GM20431 (cell line): ENCODE measurements around the gene AFMID.
"Not testable (repeated sequence)": the region's sequence is repeated elsewhere in the genome, so short reads cannot be mapped to it uniquely, and the experiment has no call there.

Experiments
- in situ Hi-C: fragments of 300-500 bp; cut with MseI, MboI; formaldehyde crosslinking; loops from one replicate; pipeline ENCODE4 v1.15.0; 2020; ENCODE audit warnings: low sequenced_read_pairs; ENCODE audit not compliant: unreplicated experiment

The AFMID gene

GRCh38 chr17:78151514-78152008 is 35.6 kb upstream of the AFMID start:
- in situ Hi-C loops, result loop anchor here (10.0 kb wide), 1 partner anchor 697 kb away; no protein-coding TSS in a partner anchor

GRCh38 chr17:78154903-78155811 is 32.0 kb upstream of the AFMID start:
- in situ Hi-C loops, result loop anchor here (10.0 kb wide), 1 partner anchor 700 kb away; no protein-coding TSS in a partner anchor

DNA sequence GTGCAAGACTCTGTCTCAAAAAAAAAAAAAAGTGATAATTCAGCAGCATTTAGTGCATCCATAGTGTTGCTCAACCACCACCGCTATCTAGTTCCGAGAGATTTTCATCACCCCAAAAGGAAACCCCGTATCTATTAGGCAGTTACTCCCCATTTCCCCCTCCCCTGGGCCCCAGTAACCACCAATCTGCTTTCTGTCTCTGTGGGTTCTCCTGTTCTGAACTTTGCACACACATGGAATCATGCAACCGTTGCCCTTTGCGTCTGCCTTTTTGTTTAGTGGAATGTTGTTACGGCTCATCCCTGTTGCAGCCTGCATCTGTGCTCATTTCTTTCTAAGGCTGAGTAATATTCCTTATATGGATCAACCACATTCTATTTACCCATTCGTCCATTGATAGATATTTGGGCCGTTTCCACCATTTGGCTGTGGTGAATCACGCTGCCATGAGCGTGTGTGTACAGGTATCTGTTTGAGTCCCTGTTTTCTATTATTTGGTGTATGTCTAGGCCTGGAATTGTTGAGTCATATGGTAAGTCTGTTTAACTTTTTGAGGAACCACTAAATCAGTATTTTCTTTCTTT is 27.5 kb upstream of the AFMID start:
- in situ Hi-C loops, result loop anchor here (10.0 kb wide), 1 partner anchor 705 kb away; no protein-coding TSS in a partner anchor

- in situ Hi-C loops, result no loop called here
Observed at GRCh38 chr17:78163881-78164747, 23.0 kb upstream of the AFMID start.

DNA sequence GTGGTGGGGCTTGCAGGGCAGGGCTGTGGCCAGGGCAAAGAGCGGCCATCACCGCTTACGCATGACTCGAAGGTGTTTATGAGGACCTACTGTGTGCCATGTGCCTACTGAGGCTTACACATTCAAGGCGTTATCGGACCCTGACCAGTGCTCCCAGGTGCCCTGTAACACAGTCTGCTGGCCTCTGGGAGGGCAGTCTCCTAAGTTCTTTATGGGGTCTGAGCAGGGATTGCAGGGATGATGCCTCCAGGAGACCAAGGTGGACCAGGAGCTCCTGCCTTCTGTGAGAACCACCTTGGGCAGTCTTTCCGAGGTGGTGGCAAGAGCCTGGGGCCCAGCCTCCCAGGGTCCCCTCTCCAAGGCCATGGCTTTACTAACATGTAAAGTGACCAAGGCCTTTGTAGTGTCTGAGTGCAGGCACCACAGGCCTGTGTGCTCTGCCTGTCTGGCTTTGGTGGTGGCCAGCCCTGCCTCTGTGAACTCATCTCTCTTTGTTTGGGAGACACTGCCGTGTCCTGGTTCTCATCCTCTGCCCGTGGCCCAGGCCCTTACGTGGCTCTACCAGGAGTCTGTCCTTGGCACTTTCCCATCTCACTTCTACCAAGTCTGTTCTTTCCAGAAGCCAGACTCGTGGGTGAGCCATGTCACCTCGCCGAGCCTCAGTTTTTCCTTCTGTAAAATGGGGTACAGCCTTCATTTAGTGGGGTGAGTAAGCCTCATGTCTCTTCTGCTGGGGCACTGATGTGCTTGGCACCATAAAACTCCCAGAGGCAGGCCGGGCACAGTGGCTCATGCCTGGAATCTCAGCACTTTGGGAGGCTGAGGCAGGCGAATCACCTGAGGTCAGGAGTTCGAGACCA is 22.2 kb upstream of the AFMID start:
- in situ Hi-C loops, result no loop called here

GRCh38 chr17:78166416-78166815 is 20.7 kb upstream of the AFMID start:
- in situ Hi-C loops, result no loop called here

DNA sequence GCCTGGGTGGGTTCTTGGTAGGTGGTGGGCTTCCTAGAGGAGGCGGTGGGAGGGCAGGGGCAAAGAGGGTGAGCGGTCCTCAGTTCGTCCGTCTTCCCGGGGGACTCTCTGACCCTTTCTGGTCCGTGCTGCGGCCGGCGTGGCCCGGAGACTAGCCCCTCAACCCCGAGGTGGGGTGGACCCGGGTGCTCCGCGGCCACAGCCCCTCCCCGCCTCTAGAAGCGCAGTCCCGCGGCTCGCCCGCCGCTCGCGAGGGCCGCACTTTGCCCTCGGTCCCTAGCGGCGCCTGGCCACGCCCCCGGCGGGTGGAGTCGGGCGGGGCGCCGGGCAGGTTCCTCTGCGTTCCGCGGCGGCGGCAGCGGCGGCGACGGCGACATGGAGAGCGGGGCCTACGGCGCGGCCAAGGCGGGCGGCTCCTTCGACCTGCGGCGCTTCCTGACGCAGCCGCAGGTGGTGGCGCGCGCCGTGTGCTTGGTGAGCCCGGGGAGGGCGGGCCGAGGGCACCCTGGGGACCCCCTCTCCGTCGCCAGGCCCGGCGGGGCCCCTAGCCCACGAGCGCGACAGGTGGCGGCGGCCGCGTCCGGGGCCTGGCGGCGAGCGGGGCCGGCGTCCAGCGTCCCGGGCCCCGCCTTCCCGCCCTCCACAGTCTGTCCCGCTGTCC is 18.8 kb upstream of the AFMID start, which contains the start of gene SYNGR2:
SYNGR2 (plus strand) TSS at position 340 of the 661 bp plus-strand sequence; CDS start at position 376, 36 bp downstream.
- in situ Hi-C loops, result no loop called here

DNA sequence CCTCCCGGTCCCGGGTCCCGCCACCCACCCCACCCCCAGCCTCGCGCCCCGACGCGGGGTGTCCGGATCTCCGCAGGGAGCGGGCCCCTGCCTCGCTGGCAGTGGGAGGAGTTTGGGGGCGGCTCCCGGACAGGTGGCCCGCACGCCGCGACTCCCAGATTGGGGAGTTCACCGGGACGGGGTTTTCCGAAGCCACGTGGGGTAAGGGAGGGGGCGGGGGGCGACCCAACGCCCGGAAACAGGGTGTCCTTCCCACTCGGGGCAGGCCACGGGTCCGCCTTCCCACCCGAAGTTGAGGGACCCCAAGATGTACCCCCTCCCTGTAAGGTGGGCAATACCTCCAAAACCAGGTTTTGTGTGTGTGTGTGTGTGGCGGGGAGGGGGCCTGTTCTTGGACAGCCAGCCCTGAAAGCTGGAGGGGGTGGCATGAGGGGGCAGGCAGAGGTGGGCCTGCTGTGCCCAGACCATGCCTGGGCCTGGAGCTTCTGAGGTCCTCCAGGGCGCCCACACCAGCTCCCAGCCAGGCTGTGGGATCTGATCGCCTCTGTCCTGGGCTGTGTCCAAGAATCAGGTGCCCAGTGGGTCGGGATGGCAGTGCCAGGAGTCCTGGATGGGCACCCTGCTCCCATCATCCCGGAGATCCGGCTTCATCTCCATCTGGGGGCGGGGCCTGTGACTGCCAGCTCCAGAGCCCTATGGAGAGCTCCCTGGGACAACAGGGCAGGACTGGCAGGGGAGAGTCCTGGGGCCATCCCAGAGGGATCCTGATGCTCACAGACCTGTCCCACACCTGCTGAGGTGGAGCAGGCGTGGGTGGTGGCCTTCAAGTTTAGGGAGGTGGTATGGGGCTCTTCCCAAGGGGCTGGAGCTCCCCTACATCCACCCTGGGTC is 18.0 kb upstream of the AFMID start:
- in situ Hi-C loops, result no loop called here

- in situ Hi-C loops, result no loop called here
Observed at GRCh38 chr17:78170692-78171590, 16.2 kb upstream of the AFMID start.

DNA sequence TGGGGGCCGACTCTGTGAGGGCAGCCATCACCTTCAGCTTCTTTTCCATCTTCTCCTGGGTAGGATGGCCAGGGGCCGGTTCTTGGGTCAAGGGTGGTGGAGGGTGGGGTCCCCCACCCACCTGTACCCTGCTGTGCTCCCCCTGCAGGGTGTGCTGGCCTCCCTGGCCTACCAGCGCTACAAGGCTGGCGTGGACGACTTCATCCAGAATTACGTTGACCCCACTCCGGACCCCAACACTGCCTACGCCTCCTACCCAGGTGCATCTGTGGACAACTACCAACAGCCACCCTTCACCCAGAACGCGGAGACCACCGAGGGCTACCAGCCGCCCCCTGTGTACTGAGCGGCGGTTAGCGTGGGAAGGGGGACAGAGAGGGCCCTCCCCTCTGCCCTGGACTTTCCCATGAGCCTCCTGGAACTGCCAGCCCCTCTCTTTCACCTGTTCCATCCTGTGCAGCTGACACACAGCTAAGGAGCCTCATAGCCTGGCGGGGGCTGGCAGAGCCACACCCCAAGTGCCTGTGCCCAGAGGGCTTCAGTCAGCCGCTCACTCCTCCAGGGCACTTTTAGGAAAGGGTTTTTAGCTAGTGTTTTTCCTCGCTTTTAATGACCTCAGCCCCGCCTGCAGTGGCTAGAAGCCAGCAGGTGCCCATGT is 15.4 kb upstream of the AFMID start:
- in situ Hi-C loops, result not testable (repeated sequence)

DNA sequence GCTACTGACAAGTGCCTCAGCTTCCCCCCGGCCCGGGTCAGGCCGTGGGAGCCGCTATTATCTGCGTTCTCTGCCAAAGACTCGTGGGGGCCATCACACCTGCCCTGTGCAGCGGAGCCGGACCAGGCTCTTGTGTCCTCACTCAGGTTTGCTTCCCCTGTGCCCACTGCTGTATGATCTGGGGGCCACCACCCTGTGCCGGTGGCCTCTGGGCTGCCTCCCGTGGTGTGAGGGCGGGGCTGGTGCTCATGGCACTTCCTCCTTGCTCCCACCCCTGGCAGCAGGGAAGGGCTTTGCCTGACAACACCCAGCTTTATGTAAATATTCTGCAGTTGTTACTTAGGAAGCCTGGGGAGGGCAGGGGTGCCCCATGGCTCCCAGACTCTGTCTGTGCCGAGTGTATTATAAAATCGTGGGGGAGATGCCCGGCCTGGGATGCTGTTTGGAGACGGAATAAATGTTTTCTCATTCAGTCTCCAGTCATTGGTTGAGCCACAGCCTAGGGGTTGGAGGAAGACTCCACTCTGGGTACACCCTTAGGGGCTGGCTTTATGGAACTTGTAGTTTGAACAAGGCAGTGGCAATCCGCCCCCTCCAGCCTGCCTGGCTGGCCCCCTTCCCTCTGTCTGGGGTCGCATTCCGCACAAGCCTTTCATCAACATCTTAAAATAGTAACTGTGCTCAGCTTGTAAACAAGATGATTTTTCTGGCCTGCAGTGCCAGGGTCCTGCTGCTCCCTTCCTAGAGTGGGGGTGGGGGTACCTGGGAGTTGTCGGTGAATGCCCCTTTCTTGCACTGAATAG is 14.7 kb upstream of the AFMID start:
- in situ Hi-C loops, result no loop called here

- in situ Hi-C loops, result no loop called here
Observed at GRCh38 chr17:78173097-78173715, 14.0 kb upstream of the AFMID start.

DNA sequence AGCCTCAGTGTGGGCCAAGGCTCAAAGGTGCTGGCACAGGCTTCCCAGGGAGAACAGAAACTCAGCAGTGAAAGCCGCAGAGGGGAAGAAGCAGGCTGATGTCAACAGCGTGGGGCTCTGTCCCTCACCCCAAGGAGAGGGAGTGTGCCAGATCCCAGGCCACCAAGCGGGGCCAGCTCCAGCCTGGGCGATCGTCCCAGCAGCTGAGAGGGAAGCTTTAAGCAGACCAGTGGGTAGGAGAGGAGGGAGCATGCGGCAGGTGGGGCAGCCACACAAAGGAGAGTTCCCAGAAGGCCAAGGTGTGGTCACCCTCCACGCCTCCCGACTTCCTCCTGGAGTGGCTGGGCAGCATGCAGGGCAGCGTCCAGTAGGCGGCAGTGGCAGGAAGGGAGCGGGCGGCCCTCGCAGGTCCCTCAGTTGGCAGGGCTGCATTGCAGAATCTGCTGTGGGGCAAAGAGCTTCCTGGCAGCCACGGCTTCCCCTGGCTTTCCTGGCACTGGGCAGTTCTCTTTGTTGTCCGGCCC is 12.8 kb upstream of the AFMID start:
- in situ Hi-C loops, result no loop called here

DNA sequence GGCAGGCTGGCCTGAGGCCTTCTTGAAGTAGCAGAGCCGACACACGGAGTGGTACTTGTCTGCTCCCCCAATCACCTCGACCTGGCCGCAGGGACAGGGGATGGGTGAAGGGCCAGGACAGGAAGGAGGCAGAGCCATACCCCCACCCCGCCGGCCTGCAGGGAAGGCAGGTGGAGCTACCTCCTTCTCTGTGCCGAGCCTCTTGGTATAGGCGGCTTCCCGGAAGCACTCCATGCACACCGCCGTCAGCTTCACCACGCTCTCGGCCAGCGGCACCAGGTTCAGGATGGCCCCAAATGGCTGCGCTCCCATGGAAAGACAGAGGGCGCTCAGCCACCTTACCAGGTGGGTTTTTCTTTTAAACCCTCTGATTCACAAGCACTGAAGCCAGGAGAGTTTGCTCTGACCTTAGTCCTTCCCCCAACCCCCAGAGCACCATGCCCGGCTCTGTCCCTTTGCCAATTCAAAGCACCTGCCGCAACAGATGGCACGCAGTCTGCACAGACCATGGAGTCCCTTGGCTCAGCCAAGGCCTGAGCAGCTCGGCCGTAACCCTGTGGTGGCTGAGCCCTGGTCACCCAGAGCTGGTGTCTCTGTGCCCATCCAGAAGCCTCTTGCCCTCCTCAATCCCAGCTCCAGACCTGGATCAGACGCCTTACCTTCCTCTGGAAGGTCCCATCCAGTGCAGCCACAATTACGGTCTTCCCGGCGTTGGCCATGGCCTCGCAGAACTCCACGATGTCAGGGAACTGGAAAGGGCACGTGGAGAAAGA is 12.1 kb upstream of the AFMID start:
- in situ Hi-C loops, result no loop called here
